ENCODE data around the gene CORO2B.

The CORO2B gene

DNA sequence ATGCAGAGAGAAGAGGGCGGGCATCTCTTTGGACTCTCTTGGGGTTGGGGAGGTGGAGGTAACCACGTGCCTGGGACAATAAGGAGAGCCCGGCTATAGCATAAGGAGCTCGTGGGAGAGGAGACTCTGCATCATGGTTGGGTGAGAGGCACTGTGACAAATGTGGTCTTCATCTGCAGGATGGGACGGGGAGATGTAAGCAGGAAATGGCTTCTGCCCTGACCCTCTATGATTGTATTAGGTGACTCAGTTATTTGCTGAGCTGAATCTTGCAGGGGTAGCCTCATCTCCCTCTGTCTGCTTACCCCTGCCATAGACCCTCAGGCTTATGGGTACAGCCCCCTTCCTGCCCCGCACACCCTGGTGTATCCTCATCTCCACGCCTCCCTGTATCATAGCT, 48.7 kb downstream of the CORO2B start:
- DNase-seq (ENCODE audit: low read depth): no peak
- TF ChIP-seq, protein P1, sequence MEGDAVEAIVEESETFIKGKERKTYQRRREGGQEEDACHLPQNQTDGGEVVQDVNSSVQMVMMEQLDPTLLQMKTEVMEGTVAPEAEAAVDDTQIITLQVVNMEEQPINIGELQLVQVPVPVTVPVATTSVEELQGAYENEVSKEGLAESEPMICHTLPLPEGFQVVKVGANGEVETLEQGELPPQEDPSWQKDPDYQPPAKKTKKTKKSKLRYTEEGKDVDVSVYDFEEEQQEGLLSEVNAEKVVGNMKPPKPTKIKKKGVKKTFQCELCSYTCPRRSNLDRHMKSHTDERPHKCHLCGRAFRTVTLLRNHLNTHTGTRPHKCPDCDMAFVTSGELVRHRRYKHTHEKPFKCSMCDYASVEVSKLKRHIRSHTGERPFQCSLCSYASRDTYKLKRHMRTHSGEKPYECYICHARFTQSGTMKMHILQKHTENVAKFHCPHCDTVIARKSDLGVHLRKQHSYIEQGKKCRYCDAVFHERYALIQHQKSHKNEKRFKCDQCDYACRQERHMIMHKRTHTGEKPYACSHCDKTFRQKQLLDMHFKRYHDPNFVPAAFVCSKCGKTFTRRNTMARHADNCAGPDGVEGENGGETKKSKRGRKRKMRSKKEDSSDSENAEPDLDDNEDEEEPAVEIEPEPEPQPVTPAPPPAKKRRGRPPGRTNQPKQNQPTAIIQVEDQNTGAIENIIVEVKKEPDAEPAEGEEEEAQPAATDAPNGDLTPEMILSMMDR (IDR thresholded peaks at IDR 0.05; ENCODE audit: control insufficient read depth, insufficient read depth, low read depth, low read length, missing control alignments): no peak
- H3K4me3 ChIP-seq (ENCODE audit: control insufficient read depth, low read depth, low read length): no peak overlapping the region

DNA sequence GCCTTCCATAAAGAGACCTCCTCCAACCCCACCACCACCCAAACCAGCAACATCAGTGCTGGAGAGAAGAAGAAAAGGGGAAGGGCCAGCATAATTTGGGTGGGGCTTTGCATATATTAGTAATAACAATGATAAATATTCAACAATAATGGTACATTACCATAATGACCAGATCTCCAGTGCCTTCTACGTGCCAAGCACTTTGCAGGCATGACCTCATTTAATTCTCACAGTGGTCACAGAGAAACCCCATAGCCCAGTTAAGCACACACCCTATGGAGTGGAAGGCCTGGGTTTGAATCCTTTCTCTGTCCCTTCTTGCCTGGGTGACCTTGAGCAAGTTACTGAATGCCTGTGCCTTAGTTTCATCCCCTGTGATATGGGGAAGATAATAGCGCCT, 49.2 kb downstream of the CORO2B start:
- TF ChIP-seq, protein P1 (IDR thresholded peaks at IDR 0.05; ENCODE audit: control insufficient read depth, insufficient read depth, low read depth, low read length, missing control alignments): no peak
- no peak overlapping the region for H3K4me3 ChIP-seq (ENCODE audit: control insufficient read depth, low read depth, low read length)
- no peak for DNase-seq (ENCODE audit: low read depth)

DNA sequence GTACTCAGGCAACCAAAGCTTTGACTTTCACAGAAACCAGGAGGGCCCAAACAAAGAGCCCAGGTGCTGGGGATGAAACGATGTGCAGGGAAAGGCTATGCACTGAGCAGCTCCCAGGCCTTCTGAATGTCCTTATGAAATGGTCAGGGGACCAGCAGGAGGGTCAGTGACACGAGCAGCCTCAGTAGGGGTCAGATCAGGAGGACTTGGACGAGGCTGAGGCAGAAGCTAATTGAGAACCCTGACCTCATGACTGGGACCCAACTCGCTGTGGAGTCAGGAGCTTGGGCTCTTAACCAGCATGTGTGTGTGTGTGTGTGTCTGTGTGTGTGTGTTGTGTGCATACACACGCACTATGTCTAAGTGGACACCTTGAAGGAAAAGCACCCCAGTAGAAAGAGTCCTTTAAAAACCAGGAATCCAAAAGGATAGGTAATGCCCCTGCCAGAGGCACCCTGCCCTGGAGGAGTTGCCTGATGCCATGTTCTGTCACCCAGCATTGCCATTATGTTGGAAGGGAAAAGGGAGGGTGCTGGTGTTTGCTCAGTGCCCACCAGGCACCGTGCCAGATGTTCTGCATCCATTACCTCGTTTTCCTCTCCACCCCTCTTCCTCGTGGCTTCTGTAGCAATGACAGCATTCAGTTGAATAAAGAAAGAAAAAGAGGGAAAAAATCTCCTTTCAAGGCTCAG, 50.9 kb downstream of the CORO2B start:
- TF ChIP-seq, protein P1 (IDR thresholded peaks at IDR 0.05; ENCODE audit: control insufficient read depth, insufficient read depth, low read depth, low read length, missing control alignments): no peak
- H3K4me3 ChIP-seq (ENCODE audit: control insufficient read depth, low read depth, low read length): no peak overlapping the region
- DNase-seq (ENCODE audit: low read depth): no peak

DNA sequence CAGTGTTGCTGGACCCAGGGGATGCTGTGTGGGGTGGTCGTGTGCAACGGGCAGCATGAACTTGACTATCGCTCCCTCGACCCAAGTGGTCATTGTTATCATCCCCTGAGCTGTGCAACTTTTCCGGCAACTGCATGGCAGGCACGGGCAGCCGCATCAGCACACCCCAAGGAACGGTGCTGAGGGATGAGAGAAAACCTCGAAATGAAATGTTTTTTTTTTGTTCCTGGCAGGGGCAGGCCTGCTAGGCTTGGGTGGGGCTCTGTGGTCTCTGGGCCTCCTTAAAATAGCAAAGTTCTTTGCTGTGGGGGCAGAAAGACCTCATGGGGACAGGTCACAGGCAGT, 51.4 kb downstream of the CORO2B start:
- no peak for DNase-seq (ENCODE audit: low read depth)
- TF ChIP-seq, protein P1 (IDR thresholded peaks at IDR 0.05; ENCODE audit: control insufficient read depth, insufficient read depth, low read depth, low read length, missing control alignments): no peak
- no peak overlapping the region for H3K4me3 ChIP-seq (ENCODE audit: control insufficient read depth, low read depth, low read length)

DNA sequence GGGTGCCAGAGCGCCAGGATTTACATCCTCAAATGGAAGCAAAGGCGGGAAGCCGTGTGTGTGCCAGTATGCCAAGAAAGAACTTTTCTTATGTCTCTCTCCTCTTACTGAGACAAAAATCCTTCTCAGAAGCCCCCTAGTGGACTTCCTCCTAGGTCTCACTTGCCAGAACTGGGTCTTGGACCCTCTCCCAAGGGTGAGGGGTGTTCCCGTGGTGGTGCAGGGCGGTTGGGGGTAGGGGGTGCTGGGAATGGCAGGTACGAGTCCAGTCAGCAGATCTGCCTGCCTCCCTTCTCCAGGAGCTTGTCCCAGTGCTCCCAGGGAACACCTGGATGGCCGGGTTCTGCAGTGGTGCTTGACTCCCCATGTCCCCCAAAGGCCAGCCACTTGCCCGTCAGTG, 52.0 kb downstream of the CORO2B start:
- DNase-seq (ENCODE audit: low read depth): no peak
- H3K4me3 ChIP-seq (ENCODE audit: control insufficient read depth, low read depth, low read length): no peak overlapping the region
- TF ChIP-seq, protein P1 (IDR thresholded peaks at IDR 0.05; ENCODE audit: control insufficient read depth, insufficient read depth, low read depth, low read length, missing control alignments): peak; percentile 5

DNA sequence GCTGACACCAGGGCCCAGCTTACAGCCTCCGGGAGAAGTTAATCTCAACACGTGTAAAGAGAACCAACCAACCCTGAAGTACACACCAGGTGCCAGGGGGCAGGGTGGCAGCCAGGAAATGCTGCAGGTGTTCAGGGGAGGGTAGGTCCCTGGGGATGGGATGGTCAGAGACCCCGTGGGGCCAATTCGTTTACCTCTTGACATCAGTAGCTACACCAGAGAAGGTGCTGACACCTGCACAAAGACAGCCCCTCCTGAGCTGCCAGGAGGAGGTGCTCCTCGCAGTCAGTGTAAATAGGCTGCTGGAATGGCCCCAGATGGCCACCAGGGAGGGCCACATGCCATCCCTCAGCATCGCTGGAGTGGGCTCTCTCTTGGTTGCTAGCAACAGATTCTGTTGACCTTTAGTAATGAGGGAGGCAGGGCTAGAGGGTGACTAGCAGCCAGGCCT, 52.8 kb downstream of the CORO2B start:
- TF ChIP-seq, protein P1 (IDR thresholded peaks at IDR 0.05; ENCODE audit: control insufficient read depth, insufficient read depth, low read depth, low read length, missing control alignments): no peak
- no peak for DNase-seq (ENCODE audit: low read depth)
- no peak overlapping the region for H3K4me3 ChIP-seq (ENCODE audit: control insufficient read depth, low read depth, low read length)

Measured in AG09309 (cell line).